H1 (cell line): Measurements from ENCODE around the gene RFNG. TPM values are rescaled to one million over a fixed set of nuclear protein-coding genes. Genes with fewer than 3 reads are reported as not detected.

ENCODE experiments used
- CTCF ChIA-PET: fragments of 300-600 bp; sonication (Branson Sonifier 250); formaldehyde crosslinking; loops from one replicate; lab custom pipeline; 2021; ENCODE audit not compliant: partially characterized antibody; lab: Charles Lee
- POLR2A ChIA-PET: fragments of 300-600 bp; sonication (Branson Sonifier 250); formaldehyde crosslinking; loops from one replicate; lab custom pipeline; 2021; ENCODE audit warnings: inconsistent platforms; ENCODE audit not compliant: partially characterized antibody; lab: Charles Lee
- DNase-seq, 2 experiments: peaks; one replicate each; pipeline versions ENCODE4 v3.0.0 to v3.0.0-alpha.2; 2010 to 2022; ENCODE audit warnings: low spot score in 2 of 2, low read depth in 1 of 2, mixed read lengths in 1 of 2
- FAIRE-seq: peaks from 2 replicates; lab custom pipeline; 2011; peaks lifted over from hg19 to GRCh38; lab: Jason Lieb, UNC
- H2AFZ ChIP-seq: 2 replicates; pipeline ENCODE4 v1.8.1; 2012; ENCODE audit warnings: low read length, inconsistent platforms
- H2AK5ac ChIP-seq: 2 replicates; pipeline ENCODE4 v1.6.1; 2013; ENCODE audit warnings: low read depth, low read length
- H2BK120ac ChIP-seq: replicated peaks from 2 replicates; pipeline ENCODE3; 2013; ENCODE audit warnings: low read depth, low read length, inconsistent platforms
- H2BK12ac ChIP-seq: 2 replicates; pipeline ENCODE4 v1.6.1; 2013; ENCODE audit warnings: low read depth, low read length
- H2BK15ac ChIP-seq: 2 replicates; pipeline ENCODE4 v1.6.1; 2013; ENCODE audit warnings: low read length
- H2BK20ac ChIP-seq: 2 replicates; pipeline ENCODE4 v1.6.1; 2013; ENCODE audit warnings: low read length
- H2BK5ac ChIP-seq: 2 replicates; pipeline ENCODE4 v1.6.1; 2013; ENCODE audit warnings: low read depth, low read length
- H3K14ac ChIP-seq: 2 replicates; pipeline ENCODE4 v1.6.1; 2013; ENCODE audit warnings: inconsistent platforms; ENCODE audit not compliant: insufficient read length
- H3K18ac ChIP-seq: 2 replicates; pipeline ENCODE4 v1.6.1; 2013; ENCODE audit warnings: low read length; ENCODE audit errors: extremely low read depth
- H3K23ac ChIP-seq: 2 replicates; pipeline ENCODE4 v1.6.1; 2013; ENCODE audit warnings: inconsistent platforms; ENCODE audit not compliant: insufficient read length
- H3K23me2 ChIP-seq: 2 replicates; pipeline ENCODE4 v1.6.1; 2013; ENCODE audit warnings: low read depth, low read length
- H3K27ac ChIP-seq: 2 replicates; pipeline ENCODE4 v1.6.1; 2011; ENCODE audit warnings: low read depth, low read length, inconsistent platforms
- H3K27me3 ChIP-seq, 4 experiments: replicated peaks in 1 of 4; 1 replicate in 1 of 4; 2 replicates in 3 of 4; pipeline versions ENCODE4 v1.6.1 to v1.8.1; 2011 to 2013; ENCODE audit warnings: low read length in 3 of 4, mild to moderate bottlenecking in 3 of 4, inconsistent platforms in 2 of 4, mixed read lengths in 2 of 4, moderate library complexity in 1 of 4; ENCODE audit not compliant: control insufficient read depth in 3 of 4, insufficient read depth in 3 of 4; ENCODE audit errors: extremely low read depth in 1 of 4
- H3K36me3 ChIP-seq, 4 experiments: 2 replicates each; pipeline versions ENCODE4 v1.6.1 to v1.8.1; 2011 to 2013; ENCODE audit warnings: mild to moderate bottlenecking in 4 of 4, low read length in 3 of 4, moderate library complexity in 2 of 4, control low read depth in 1 of 4, inconsistent platforms in 1 of 4; ENCODE audit not compliant: insufficient read depth in 4 of 4, control insufficient read depth in 2 of 4
- H3K4ac ChIP-seq: replicated peaks from 2 replicates; pipeline ENCODE3; 2013; ENCODE audit warnings: low read length, low read depth, mixed read lengths, inconsistent platforms; ENCODE audit not compliant: insufficient read length
- H3K4me1 ChIP-seq, 4 experiments: replicated peaks in 1 of 4; 1 replicate in 1 of 4; 2 replicates in 3 of 4; pipeline versions ENCODE4 v1.6.1 to v1.8.1; 2011 to 2013; ENCODE audit warnings: low read length in 3 of 4, inconsistent platforms in 2 of 4, mixed read lengths in 1 of 4; ENCODE audit not compliant: insufficient read depth in 4 of 4, control insufficient read depth in 3 of 4
- H3K4me2 ChIP-seq, 2 experiments: 2 replicates each; pipeline versions ENCODE4 v1.6.1 to v1.8.1; 2011 to 2013; ENCODE audit warnings: low read depth in 2 of 2, low read length in 2 of 2, control low read depth in 1 of 2, inconsistent platforms in 1 of 2, mild to moderate bottlenecking in 1 of 2; ENCODE audit not compliant: insufficient read depth in 1 of 2
- H3K4me3 ChIP-seq, 4 experiments: fragments of 200-600, 300-600 bp in 1 of 4; sonication (generic), shearing (Covaris generic), sonication (Bioruptor Twin) in 1 of 4; 2 replicates each; pipeline versions ENCODE4 v1.5.1 to v1.8.1; 2011 to 2016; ENCODE audit warnings: low read length in 4 of 4, low read depth in 3 of 4, control low read depth in 2 of 4, inconsistent platforms in 2 of 4, mild to moderate bottlenecking in 2 of 4, mixed read lengths in 1 of 4, moderate library complexity in 1 of 4; ENCODE audit not compliant: insufficient read depth in 2 of 4; ENCODE audit errors: extremely low read depth in 1 of 4
- H3K56ac ChIP-seq: replicated peaks from 2 replicates; pipeline ENCODE3; 2013; ENCODE audit warnings: low read depth, mild to moderate bottlenecking, mixed read lengths, low read length, inconsistent platforms; ENCODE audit not compliant: insufficient read length
- H3K79me1 ChIP-seq: 2 replicates; pipeline ENCODE4 v1.6.1; 2013; ENCODE audit warnings: low read depth, low read length, control low read depth
- H3K79me2 ChIP-seq, 2 experiments: 2 replicates each; pipeline versions ENCODE4 v1.6.1 to v1.8.1; 2012 to 2013; ENCODE audit warnings: low read length in 2 of 2, mild to moderate bottlenecking in 2 of 2, inconsistent platforms in 1 of 2; ENCODE audit not compliant: insufficient read depth in 2 of 2, control insufficient read depth in 1 of 2
- H3K9ac ChIP-seq, 4 experiments: replicated peaks in 1 of 4; 1 replicate in 1 of 4; 2 replicates in 3 of 4; pipeline versions ENCODE4 v1.6.1 to v1.8.1; 2011 to 2013; ENCODE audit warnings: low read depth in 3 of 4, low read length in 3 of 4, control low read depth in 2 of 4, mild to moderate bottlenecking in 2 of 4, moderate library complexity in 2 of 4, inconsistent platforms in 1 of 4; ENCODE audit errors: extremely low read depth in 1 of 4
- H3K9me3 ChIP-seq, 2 experiments: 2 replicates each; pipeline versions ENCODE4 v1.6.1 to v1.8.1; 2012 to 2013; ENCODE audit warnings: mild to moderate bottlenecking in 2 of 2, moderate library complexity in 2 of 2, control low read depth in 1 of 2, inconsistent platforms in 1 of 2, low read depth in 1 of 2, low read length in 1 of 2, mixed read lengths in 1 of 2; ENCODE audit not compliant: insufficient read depth in 2 of 2
- H4K20me1 ChIP-seq, 2 experiments: replicated peaks in 1 of 2; 2 replicates each; pipeline versions ENCODE3 to v1.8.1; 2011 to 2013; ENCODE audit warnings: inconsistent platforms in 2 of 2, low read length in 2 of 2, mild to moderate bottlenecking in 1 of 2; ENCODE audit not compliant: insufficient read depth in 2 of 2, control insufficient read depth in 1 of 2
- H4K5ac ChIP-seq: 2 replicates; pipeline ENCODE4 v1.6.1; 2013; ENCODE audit warnings: low read length, low read depth, mixed read lengths, inconsistent platforms; ENCODE audit not compliant: insufficient read length
- H4K8ac ChIP-seq: 2 replicates; pipeline ENCODE4 v1.8.0; 2013; ENCODE audit warnings: mild to moderate bottlenecking, moderate library complexity, low read length, inconsistent platforms; ENCODE audit not compliant: insufficient read depth; ENCODE audit errors: extremely low read depth
- H4K91ac ChIP-seq: replicated peaks from 2 replicates; pipeline ENCODE3; 2013; ENCODE audit warnings: low read length, mixed read lengths, inconsistent platforms; ENCODE audit not compliant: insufficient read length
- BRCA1 ChIP-seq: IDR thresholded peaks from 2 replicates; pipeline ENCODE4 v1.6.1; 2012; ENCODE audit warnings: low read depth, low read length, improper control_type of control experiment
- EGR1 ChIP-seq: IDR thresholded peaks from 2 replicates; pipeline ENCODE4 v1.6.1; 2011; ENCODE audit warnings: low read depth, low read length, borderline replicate concordance
- FOSL1 ChIP-seq: IDR thresholded peaks from 2 replicates; pipeline ENCODE4 v1.6.1; 2011; ENCODE audit warnings: mild to moderate bottlenecking, low read depth, low read length, moderate library complexity; ENCODE audit not compliant: insufficient read depth
- KDM5A ChIP-seq: fragments of 200-600 bp; IDR thresholded peaks from 2 replicates; pipeline ENCODE4 v1.7.1; 2012; ENCODE audit warnings: mild to moderate bottlenecking, low read length, inconsistent platforms, mixed read lengths
- NRF1 ChIP-seq: IDR thresholded peaks from 2 replicates; pipeline ENCODE4 v1.6.1; 2011; ENCODE audit warnings: mild to moderate bottlenecking, low read depth, low read length, improper control_type of control experiment
- POLR2AphosphoS5 ChIP-seq: IDR thresholded peaks from 2 replicates; pipeline ENCODE4 v1.6.1; 2011; ENCODE audit warnings: low read depth, low read length
- RXRA ChIP-seq: IDR thresholded peaks from 2 replicates; pipeline ENCODE4 v1.6.1; 2011; ENCODE audit warnings: low read depth, mild to moderate bottlenecking, low read length, moderate library complexity; ENCODE audit not compliant: insufficient read depth
- SP4 ChIP-seq: IDR thresholded peaks from 2 replicates; pipeline ENCODE4 v1.6.1; 2012; ENCODE audit warnings: low read length, inconsistent platforms
- TEAD4 ChIP-seq: IDR thresholded peaks from 2 replicates; pipeline ENCODE4 v1.6.1; 2012; ENCODE audit warnings: low read depth, low read length, inconsistent platforms, mixed read lengths
- WGBS, 2 experiments: shearing (Covaris generic) in 1 of 2; methylation state at CpG; one replicate each; pipeline versions ENCODE4 v1.1.6 to v1.1.7; 2013 to 2015; ENCODE audit warnings: low lambda C conversion rate in 2 of 2, mixed read lengths in 2 of 2, inconsistent platforms in 1 of 2, low coverage in 1 of 2, missing lambda C conversion rate in 1 of 2; ENCODE audit not compliant: insufficient replicate concordance in 2 of 2, insufficient coverage in 1 of 2, insufficient read length in 1 of 2; ENCODE audit errors: extremely low coverage in 1 of 2, missing lambda C conversion rate in 1 of 2; 5-methylcytosine and 5-hydroxymethylcytosine counted together
- polyA plus RNA-seq, 7 experiments: library from polyadenylated mRNA; depleted of rRNA in 3 of 7; stranded (reverse) in 5 of 7; unstranded in 2 of 7; fragments of >200 nt in 5 of 7; fragments of 200-250 nt in 2 of 7; gene quantifications; 1 replicate in 5 of 7; 2 replicates in 1 of 7; 4 replicates in 1 of 7; pipeline versions ENCODE4 v1.2.1 to v1.2.3, GENCODE V29; 2011 to 2013; ENCODE audit warnings: missing spikeins in 2 of 7, mixed read lengths in 2 of 7
- total RNA-seq: library from RNA; stranded (reverse); fragmentation: NEBNext Ultra II Directional; extraction: Animal tissue kit (Norgen Biotek cat#: 25700); gene quantifications from 2 replicates; pipeline ENCODE4 v1.2.1, GENCODE V29; 2021

Gene RFNG
- total and polyA plus RNA-seq, 2 of the 8 experiments (the other 6 are each of a cell fraction or from before 2014, with no cell fraction given): 26.7 to 28.4 TPM

DNA sequence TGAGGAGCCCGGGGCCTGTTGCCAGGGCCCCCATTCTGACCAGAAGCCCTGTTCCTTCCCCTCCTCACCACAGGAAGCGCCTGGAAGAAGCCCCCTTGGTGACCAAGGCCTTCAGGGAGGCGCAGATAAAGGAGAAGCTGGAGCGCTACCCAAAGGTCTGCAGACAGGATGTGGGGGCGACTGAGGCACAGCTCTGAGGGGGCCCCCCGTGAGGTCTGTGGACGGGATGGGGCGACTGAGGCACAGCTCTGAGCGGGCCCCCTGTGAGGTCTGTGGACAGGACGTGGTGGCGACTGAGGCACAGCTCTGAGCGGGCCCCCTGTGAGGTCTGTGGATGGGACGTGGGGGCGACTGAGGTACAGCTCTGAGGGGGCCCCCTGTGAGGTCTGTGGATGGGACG lies 42.2 kb downstream of the RFNG start:
- Histone ChIP-seq H2AK5ac (no peak overlapping the region), H3K27ac (no peak overlapping the region), H3K23me2 (0 out of 2 replicates have a peak, but pooled peaks cover 1% of the 10 kb centered on the region), H4K5ac (no peak overlapping the region), H4K8ac (no peak overlapping the region), H2BK15ac (no peak overlapping the region), H4K20me1 (peaks cover 6 to 7% of the 10 kb centered on the region in 2 experiments), H3K14ac (no peak overlapping the region), H2AFZ (no peak overlapping the region), H3K4ac (no peak overlapping the region), H3K9ac (no peak overlapping the region), H2BK120ac (no peak overlapping the region), H2BK5ac (no peak overlapping the region), H2BK20ac (no peak overlapping the region), H3K23ac (no peak overlapping the region), H3K56ac (no peak overlapping the region), H3K4me1 (peaks cover 0 to 1% (median 0%) of the 10 kb centered on the region in 4 experiments; a peak in 1 of 7 replicates), H3K18ac (no peak overlapping the region), H4K91ac (no peak overlapping the region), H3K79me2 (no peaks in the 10 kb centered on the region), H3K4me3 (no peak overlapping the region), H3K27me3 (no peaks in the 10 kb centered on the region), H3K9me3 (no peaks in the 10 kb centered on the region), H3K79me1 (peaks cover 3% of the 10 kb centered on the region), H2BK12ac (no peak overlapping the region), H3K36me3 (no peaks in the 10 kb centered on the region; a peak in 2 of 8 replicates), H3K4me2 (no peak overlapping the region)
- POLR2A ChIA-PET: interaction anchor here (0.6 to 3.2 kb wide), 5 partner anchors 8 to 294 kb away, joined by 3 to 13 read pairs (median 5); partner anchors contain the start of genes CENPX and LRRC45
- WGBS, 2 experiments: 87% methylated on average over 13 of the region's 15 CpGs; no CpG with 5 or more reads in 1 of the 2 experiments
- DNase-seq (no peak), FAIRE-seq (no peak)
- CTCF ChIA-PET: interaction anchor here (0.7 to 3.4 kb wide), 9 partner anchors 11 to 184 kb away, joined by 3 to 16 read pairs (median 4); no protein-coding TSS in a partner anchor
- TF ChIP-seq FOSL1 (no peak), TEAD4 (no peak), KDM5A (no peak), EGR1 (no peak), NRF1 (no peak), RXRA (no peak), POLR2AphosphoS5 (no peak), BRCA1 (no peak), SP4 (no peak)
